ENCODE data around the gene NHERF2. TPM values are rescaled to one million over a fixed set of nuclear protein-coding genes. Genes with fewer than 3 reads are reported as not detected.

Gene NHERF2
- total and polyA plus RNA-seq, 9 of the 15 experiments (the other 6 are each of a cell fraction or from before 2014, with no cell fraction given): 0.15 to 42.0 (median 12.5) TPM

DNA sequence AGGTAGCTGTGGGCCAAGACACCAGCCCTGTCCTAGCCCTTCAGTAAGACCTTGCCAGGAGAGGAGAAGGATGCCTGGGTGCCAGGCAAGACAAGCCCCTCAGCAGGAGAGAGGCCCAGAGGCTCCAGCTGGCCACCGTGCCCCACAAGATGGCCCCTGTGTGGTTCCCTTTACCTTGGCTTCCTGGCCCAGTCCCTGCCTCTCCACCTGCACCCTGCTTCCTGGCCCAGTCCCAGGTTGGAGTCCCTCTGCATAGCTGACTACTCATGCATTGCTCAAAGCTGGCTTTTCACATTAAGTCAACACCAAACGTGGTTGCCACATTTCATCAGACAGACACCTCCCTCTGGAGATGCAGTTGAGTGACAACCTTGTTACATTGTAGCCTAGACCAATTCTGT is 33.0 kb upstream of the NHERF2 start (continued):
- TF ChIP-seq ZSCAN32 (CRISPR knock-in tag; IDR thresholded peaks at IDR 0.05): no peak
- no peak for TF ChIP-seq DIDO1 (tag; IDR thresholded peaks at IDR 0.05; ENCODE audit: low read depth)
- TF ChIP-seq MEIS2 (IDR thresholded peaks at IDR 0.05; ENCODE audit: partially characterized antibody): peak; percentile 51
- TF ChIP-seq, protein P1, sequence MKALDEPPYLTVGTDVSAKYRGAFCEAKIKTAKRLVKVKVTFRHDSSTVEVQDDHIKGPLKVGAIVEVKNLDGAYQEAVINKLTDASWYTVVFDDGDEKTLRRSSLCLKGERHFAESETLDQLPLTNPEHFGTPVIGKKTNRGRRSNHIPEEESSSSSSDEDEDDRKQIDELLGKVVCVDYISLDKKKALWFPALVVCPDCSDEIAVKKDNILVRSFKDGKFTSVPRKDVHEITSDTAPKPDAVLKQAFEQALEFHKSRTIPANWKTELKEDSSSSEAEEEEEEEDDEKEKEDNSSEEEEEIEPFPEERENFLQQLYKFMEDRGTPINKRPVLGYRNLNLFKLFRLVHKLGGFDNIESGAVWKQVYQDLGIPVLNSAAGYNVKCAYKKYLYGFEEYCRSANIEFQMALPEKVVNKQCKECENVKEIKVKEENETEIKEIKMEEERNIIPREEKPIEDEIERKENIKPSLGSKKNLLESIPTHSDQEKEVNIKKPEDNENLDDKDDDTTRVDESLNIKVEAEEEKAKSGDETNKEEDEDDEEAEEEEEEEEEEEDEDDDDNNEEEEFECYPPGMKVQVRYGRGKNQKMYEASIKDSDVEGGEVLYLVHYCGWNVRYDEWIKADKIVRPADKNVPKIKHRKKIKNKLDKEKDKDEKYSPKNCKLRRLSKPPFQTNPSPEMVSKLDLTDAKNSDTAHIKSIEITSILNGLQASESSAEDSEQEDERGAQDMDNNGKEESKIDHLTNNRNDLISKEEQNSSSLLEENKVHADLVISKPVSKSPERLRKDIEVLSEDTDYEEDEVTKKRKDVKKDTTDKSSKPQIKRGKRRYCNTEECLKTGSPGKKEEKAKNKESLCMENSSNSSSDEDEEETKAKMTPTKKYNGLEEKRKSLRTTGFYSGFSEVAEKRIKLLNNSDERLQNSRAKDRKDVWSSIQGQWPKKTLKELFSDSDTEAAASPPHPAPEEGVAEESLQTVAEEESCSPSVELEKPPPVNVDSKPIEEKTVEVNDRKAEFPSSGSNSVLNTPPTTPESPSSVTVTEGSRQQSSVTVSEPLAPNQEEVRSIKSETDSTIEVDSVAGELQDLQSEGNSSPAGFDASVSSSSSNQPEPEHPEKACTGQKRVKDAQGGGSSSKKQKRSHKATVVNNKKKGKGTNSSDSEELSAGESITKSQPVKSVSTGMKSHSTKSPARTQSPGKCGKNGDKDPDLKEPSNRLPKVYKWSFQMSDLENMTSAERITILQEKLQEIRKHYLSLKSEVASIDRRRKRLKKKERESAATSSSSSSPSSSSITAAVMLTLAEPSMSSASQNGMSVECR (CRISPR knock-in tag; IDR thresholded peaks at IDR 0.05): no peak
- no peak for TF ChIP-seq BRD9 (IDR thresholded peaks at IDR 0.05; ENCODE audit: low read depth, partially characterized antibody)
- no peak for TF ChIP-seq NR2C1 (IDR thresholded peaks at IDR 0.05)
- TF ChIP-seq NR2C1 (tag; IDR thresholded peaks at IDR 0.05): 0 out of 2 replicates have a peak, but pooled peaks have one; percentile 52
- TF ChIP-seq RBM22 (IDR thresholded peaks at IDR 0.05; ENCODE audit: low read depth, low read length, poor library complexity, severe bottlenecking): no peak
- TF ChIP-seq HDAC3 (IDR thresholded peaks at IDR 0.05; ENCODE audit: borderline replicate concordance, partially characterized antibody): no peak
- TF ChIP-seq, protein P2, sequence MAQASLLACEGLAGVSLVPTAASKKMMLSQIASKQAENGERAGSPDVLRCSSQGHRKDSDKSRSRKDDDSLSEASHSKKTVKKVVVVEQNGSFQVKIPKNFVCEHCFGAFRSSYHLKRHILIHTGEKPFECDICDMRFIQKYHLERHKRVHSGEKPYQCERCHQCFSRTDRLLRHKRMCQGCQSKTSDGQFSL (CRISPR knock-in tag; IDR thresholded peaks at IDR 0.05): no peak
- TF ChIP-seq, protein P2 (tag; IDR thresholded peaks at IDR 0.05): 0 out of 4 replicates have a peak, but pooled peaks of 1 of the 2 experiments have one; percentile 70
- no peak for TF ChIP-seq PBX2 (CRISPR knock-in tag; IDR thresholded peaks at IDR 0.05; ENCODE audit: low read depth)
- TF ChIP-seq PBX2 (tag; conservative IDR thresholded peaks at IDR 0.05; ENCODE audit: low read depth): 0 out of 2 replicates have a peak, but pooled peaks have one; percentile 15
- no peak for TF ChIP-seq SMAD1 (IDR thresholded peaks at IDR 0.05; ENCODE audit: low read depth, low read length, partially characterized antibody)
- TF ChIP-seq CAMTA2 (CRISPR knock-in tag; conservative IDR thresholded peaks at IDR 0.05): no peak
- no peak for TF ChIP-seq TEAD1 (CRISPR knock-in tag; IDR thresholded peaks at IDR 0.05)
- TF ChIP-seq KDM1A (IDR thresholded peaks at IDR 0.05): no peak
- peak; percentile 64; the same call in 1 of the 2 replicates for TF ChIP-seq ZBTB17 (CRISPR knock-in tag; IDR thresholded peaks at IDR 0.05)
- TF ChIP-seq, protein P3, sequence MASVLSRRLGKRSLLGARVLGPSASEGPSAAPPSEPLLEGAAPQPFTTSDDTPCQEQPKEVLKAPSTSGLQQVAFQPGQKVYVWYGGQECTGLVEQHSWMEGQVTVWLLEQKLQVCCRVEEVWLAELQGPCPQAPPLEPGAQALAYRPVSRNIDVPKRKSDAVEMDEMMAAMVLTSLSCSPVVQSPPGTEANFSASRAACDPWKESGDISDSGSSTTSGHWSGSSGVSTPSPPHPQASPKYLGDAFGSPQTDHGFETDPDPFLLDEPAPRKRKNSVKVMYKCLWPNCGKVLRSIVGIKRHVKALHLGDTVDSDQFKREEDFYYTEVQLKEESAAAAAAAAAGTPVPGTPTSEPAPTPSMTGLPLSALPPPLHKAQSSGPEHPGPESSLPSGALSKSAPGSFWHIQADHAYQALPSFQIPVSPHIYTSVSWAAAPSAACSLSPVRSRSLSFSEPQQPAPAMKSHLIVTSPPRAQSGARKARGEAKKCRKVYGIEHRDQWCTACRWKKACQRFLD (CRISPR knock-in tag; IDR thresholded peaks at IDR 0.05): peak; percentile 58; the same call in 1 of the 2 replicates
- no peak for TF ChIP-seq ZC3H11A (IDR thresholded peaks at IDR 0.05; ENCODE audit: low read depth, low read length)
- no peak for TF ChIP-seq PTRF (tag; IDR thresholded peaks at IDR 0.05)

Measured in K562 (cell line).